A673 (cell line): ENCODE results near the gene UBE3C.

Source experiments
- EZH2 ChIP-seq: fragments of 200-600 bp; sonication (generic); IDR thresholded peaks from 2 replicates; pipeline ENCODE4 v1.6.1; 2017; ENCODE audit warnings: borderline replicate concordance, low read depth, mild to moderate bottlenecking, mixed read lengths, antibody characterized with exemption, low read length; ENCODE audit not compliant: poor library complexity, severe bottlenecking
- TF ChIP-seq, protein P1 (sequence below): fragments of 300-800, 200-600 bp; sonication (generic); conservative IDR thresholded peaks from 2 replicates; pipeline ENCODE4 v1.5.1; 2017; ENCODE audit warnings: low read depth, mild to moderate bottlenecking, antibody characterized with exemption, low read length, moderate library complexity, mixed read lengths

DNA sequence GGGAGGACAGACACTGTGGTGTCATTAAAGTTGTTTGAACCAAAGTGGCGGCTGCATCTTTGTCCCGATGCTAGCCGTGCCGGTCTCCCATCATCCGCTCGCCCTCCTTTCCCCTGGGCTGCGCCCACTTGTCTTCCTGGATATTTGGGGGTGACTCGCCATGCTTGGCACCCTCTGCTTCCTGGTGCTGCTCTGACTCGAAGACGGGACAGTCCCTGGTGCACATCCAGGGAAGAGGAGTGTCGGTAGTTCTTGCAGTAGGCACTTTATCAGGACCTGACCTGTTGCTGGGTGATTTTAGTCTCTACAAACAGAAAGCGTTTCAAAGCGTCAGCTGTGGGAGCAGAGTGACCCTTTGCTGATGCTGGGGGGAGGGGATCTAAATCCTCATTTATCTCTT lies 129.8 kb downstream of the UBE3C start:
- TF ChIP-seq, protein P1, sequence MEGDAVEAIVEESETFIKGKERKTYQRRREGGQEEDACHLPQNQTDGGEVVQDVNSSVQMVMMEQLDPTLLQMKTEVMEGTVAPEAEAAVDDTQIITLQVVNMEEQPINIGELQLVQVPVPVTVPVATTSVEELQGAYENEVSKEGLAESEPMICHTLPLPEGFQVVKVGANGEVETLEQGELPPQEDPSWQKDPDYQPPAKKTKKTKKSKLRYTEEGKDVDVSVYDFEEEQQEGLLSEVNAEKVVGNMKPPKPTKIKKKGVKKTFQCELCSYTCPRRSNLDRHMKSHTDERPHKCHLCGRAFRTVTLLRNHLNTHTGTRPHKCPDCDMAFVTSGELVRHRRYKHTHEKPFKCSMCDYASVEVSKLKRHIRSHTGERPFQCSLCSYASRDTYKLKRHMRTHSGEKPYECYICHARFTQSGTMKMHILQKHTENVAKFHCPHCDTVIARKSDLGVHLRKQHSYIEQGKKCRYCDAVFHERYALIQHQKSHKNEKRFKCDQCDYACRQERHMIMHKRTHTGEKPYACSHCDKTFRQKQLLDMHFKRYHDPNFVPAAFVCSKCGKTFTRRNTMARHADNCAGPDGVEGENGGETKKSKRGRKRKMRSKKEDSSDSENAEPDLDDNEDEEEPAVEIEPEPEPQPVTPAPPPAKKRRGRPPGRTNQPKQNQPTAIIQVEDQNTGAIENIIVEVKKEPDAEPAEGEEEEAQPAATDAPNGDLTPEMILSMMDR = no peak
- TF ChIP-seq EZH2 = no peak
